GM21528 (cell line): ENCODE measurements around the gene ALX3.

Experiments
- ATAC-seq: cut with Tn5 transposase; IDR thresholded peaks from one replicate; pipeline ENCODE4 v1.9.1; 2021; ENCODE audit warnings: mild to moderate bottlenecking, moderate library complexity; ENCODE audit not compliant: unreplicated experiment, low FRiP score

Gene ALX3

DNA sequence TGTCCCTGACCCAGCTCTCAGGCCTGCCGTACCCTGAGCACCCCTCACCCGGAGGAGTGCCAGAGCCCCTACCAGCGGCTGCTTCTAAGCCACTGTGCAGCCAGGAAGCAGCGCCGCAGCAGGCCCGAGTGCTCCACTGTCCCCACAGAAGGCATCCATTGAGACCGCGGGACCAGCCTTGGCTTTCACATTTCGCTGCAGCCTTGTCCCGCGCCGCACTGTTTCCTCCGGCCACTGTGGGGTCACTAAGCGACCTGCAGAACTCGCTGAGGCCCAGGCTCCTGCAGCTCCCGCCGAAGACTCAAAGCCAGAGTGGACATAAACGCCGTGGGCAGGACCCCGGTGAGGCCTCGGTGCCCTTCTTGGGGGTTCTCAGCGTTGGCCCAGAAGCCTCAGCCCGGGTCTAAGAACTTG, 3.0 kb downstream of the ALX3 start:
- ATAC-seq: no peak

GRCh38 chr1:110065841-110066240, 4.6 kb downstream of the ALX3 start:
- no peak for ATAC-seq

DNA sequence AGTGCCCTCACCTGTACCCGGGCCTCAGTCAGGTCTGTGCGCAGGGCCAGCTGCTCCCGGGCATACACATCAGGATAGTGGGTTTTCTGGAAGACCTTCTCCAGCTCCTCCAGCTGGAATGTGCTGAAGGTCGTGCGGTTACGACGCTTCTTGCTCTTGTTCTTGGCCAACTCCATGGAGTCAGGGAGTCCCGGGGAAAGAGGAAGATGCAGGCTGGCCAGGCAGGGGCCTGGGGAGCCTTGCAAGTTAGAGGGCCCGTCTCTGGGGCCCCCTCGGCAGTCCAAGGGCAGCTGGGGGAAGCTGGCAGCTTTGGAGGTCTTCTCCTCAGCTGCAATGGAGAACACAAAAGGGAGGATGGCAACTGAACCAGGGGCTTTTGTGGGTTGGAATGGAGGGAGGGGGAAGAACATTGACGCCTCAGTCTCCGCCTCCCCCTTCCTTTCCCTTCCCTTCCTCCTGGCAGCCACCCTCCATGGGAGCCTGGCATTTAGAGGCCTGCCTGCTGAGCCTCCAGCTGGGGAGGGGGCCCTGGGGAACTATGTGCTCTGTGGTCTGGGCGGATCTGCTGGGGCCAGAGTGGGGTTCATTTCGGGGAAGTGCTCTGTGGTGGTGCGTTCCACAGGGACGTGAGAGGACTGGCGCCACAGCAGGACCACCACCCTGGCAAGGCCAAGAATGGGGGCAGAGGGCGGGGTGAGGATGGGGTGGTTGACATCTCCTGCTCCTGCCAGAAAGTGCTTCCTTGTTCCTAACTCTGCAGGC, 5.7 kb downstream of the ALX3 start:
- no peak for ATAC-seq

DNA sequence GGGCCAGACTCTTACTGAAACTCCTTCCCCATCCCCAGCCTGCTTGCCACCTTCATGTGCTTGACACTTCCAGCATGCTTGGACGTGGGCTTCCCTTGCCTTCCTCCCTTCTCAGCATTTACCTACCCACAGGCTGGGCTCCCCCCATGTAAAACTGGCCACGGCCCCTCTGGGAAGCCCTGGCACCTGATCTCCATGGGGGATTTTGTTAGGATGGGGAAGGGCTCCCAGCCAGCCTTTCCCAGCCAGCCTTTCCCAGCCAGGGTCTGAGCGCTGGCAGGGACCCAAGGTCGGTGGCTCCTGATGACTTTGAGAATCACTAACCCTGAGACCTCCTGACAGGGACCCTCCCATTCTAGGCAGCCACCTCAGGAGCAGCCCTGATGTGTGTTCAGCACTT, 6.7 kb downstream of the ALX3 start:
- no peak for ATAC-seq

- ATAC-seq: no peak
Observed at GRCh38 chr1:110062612-110063011, 7.9 kb downstream of the ALX3 start.

GRCh38 chr1:110061341-110061740, 9.1 kb downstream of the ALX3 start:
- no peak for ATAC-seq

DNA sequence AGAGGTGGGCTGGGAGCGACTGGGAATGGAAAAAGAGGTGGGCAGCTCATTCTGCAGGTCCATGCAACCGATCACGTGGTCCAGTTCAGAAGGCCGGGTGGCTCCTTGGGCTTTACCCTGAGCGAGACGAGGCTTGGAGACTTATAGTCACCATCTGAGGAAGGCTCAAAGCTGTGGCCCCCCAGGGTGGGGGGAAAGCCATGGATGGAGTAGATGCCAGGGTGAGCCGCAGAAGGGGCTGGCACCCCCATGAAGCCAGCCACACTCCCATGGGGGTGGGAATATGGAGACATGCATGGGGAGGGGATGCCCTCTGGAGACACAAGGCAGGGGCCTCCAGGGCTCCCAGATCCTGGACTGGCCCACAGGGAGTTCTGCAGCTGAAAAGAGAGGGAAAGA, 9.8 kb downstream of the ALX3 start:
- ATAC-seq: no peak

DNA sequence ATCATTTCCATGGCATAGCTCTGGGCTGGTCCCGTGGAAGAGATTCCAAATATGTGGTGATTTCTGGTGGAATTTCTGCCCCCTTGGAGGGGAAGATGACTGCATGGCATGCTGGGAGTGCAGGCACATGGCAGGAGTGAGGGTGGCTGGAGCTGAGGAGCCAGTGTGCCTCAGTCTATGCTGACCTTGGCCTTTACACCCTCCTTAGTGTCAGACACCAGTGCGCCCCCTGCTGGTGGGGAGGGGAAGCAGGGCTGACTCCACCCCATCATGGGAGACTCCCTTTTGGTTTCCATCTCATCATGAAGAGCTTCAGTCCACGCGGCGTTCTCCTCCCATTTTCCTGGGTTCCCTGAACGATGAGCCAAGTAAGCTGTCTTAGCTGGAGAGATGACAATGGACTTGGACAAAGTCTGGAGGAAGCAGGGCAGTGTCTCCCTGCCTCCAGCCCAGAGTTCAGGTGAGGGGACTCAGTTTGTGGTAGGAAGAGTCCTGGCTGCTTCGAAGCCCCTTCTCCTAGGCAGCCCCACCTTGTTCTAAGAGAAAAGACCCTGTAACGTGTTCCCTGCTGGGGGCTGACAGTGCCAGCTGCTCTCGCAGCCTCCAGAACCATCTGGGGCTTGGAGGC, 10.3 kb downstream of the ALX3 start:
- peak; percentile 55 for ATAC-seq

- no peak for ATAC-seq
Observed at GRCh38 chr1:110059133-110059863, 11.2 kb downstream of the ALX3 start.

DNA sequence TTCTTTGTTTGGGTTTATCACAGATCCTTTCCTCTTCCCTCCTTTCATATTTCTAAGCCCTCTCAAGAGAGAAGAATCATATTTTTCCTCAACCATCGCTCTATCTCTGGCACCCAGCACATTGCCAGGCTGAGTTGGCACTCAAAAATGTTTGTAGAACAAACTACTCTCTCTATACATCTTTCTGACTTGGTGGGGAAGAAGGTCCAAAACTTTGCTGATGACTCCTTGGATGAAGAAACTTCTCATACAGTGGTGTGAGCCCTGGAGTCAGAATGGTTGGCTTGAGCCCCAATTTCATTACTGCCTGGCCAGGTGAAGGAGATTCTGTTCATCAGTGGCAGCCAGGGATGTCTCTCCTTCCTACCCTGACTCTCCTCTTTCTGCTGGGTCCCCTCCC, 11.9 kb downstream of the ALX3 start:
- no peak for ATAC-seq

DNA sequence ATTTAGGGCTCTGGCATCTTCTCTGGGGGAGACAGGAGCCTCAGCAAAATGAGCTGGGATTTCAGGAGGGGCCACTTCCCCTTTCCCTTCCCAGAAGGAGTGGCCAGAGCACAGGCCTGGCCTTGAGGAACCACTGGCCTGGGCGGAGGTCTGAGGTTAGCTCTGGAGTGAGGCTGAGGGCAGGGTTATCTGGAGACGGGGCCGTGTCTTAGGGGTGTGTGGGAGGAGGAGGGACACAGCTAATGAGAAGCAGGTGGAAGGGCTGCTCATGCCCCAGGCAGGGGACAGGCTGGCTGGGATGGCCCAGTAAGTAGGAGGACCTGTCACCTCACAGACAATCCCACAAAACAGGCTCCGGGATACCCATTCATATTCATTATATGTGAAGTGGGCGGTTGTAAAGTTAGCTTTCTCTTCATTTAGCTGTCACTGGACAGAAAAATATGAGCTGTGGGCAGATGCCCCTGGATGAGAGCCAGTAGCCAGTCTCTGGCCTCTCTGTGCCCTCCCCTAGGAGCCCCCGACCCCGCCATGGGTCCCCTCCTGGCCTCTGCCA, 12.4 kb downstream of the ALX3 start:
- no peak for ATAC-seq

DNA sequence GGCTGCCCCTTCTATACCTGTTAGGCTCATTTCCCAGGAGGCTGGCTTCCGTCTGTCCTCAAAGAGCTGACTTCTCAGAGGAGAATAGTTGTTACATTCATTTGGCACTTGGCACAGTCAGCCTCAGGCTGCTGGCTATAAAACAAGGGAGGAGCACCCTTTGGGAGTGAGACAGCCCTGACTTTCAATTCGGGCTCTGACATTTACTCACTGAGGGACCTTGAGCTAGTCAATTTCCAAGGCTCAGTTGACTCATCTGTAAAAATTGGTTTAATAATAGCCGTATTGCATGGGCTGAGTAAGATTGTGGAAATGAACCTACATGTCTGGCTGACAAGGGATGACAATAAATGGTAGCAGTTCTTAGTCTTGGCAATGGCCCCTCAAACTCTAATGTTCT, 13.7 kb downstream of the ALX3 start:
- no peak for ATAC-seq

DNA sequence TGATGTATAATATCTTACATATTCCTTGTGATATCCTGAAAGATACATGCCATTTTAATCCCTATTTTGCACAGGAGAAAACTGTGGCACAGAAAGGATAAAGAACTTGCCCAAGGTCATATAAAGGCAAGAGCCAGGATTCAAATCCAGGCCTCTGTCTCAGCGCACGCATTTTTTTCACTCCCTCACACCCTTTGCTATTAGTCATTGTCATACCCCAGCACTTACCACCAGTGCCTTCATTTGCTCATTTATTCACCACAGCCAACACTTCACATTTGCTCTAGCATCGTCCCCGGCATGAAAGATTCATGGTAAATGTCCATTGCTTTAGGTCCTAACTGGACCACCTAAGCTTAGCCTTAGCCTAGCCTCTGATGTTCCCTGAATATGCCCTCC, 14.2 kb downstream of the ALX3 start:
- ATAC-seq: no peak

GRCh38 chr1:110055493-110056284, 14.8 kb downstream of the ALX3 start:
- ATAC-seq: no peak

DNA sequence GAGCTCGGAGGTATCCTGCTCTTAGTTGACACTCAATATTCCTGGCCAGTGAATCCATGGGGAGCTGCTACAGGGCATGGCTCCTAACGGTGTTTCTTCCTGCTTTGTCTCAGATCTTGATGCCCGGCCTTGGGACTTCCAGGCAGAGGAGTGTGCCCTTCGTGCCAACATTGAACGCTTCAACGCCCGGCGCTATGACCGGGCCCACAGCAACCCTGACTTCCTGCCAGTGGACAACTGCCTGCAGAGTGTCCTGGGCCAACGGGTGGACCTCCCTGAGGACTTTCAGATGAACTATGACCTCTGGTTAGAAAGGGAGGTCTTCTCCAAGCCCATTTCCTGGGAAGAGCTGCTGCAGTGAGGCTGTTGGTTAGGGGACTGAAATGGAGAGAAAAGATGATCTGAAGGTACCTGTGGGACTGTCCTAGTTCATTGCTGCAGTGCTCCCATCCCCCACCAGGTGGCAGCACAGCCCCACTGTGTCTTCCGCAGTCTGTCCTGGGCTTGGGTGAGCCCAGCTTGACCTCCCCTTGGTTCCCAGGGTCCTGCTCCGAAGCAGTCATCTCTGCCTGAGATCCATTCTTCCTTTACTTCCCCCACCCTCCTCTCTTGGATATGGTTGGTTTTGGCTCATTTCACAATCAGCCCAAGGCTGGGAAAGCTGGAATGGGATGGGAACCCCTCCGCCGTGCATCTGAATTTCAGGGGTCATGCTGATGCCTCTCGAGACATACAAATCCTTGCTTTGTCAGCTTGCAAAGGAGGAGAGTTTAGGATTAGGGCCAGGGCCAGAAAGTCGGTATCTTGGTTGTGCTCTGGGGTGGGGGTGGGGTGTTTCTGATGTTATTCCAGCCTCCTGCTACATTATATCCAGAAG, 16.7 kb downstream of the ALX3 start:
- ATAC-seq: no peak

- no peak for ATAC-seq
Observed at GRCh38 chr1:110051262-110051648, 19.2 kb downstream of the ALX3 start.

DNA sequence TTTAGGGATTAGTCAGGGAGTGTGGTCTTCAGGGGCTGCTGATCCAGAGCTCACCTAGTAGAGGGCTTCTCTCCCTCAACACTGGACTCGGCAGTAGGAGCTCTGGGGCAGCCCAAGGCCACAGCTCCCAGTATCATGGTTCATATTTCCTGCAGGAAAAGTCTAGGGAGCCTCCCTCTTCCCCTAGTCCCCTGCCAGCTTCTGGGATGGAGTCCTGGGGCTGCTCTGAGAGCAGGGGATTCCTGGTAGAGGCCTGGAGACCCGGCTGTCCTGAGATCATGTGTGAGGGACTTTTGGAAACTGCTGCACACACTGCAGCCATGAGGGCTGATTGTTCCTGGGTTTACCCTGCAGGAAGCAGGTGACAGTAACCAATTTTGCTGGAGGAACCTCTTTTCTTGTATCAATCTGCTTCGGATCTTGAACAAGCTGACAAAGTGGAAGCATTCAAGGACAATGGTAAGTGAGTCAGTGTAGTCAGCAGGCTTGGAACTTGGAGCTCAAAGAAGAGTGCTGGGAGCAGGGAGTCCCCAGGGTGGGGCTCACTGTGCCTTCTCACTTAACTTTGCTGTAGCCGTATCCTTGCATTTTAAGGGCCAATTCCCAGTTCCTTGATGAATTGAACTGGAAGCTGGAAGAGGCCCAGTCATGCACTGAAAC, 19.7 kb downstream of the ALX3 start:
- ATAC-seq: no peak

GRCh38 chr1:110049801-110050601, 20.5 kb downstream of the ALX3 start:
- no peak for ATAC-seq
